Measurements from ENCODE around the gene NEMP2.

- TF ChIP-seq, protein P1, sequence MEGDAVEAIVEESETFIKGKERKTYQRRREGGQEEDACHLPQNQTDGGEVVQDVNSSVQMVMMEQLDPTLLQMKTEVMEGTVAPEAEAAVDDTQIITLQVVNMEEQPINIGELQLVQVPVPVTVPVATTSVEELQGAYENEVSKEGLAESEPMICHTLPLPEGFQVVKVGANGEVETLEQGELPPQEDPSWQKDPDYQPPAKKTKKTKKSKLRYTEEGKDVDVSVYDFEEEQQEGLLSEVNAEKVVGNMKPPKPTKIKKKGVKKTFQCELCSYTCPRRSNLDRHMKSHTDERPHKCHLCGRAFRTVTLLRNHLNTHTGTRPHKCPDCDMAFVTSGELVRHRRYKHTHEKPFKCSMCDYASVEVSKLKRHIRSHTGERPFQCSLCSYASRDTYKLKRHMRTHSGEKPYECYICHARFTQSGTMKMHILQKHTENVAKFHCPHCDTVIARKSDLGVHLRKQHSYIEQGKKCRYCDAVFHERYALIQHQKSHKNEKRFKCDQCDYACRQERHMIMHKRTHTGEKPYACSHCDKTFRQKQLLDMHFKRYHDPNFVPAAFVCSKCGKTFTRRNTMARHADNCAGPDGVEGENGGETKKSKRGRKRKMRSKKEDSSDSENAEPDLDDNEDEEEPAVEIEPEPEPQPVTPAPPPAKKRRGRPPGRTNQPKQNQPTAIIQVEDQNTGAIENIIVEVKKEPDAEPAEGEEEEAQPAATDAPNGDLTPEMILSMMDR (IDR thresholded peaks at IDR 0.05; ENCODE audit: control extremely low read depth in 1 of 3, insufficient read depth in 1 of 3, low read depth in 1 of 3, low read length in 3 of 3): no peak
- no peak for TF ChIP-seq POLR2AphosphoS5 (IDR thresholded peaks at IDR 0.05; ENCODE audit: low read depth, low read length)
- no peak for TF ChIP-seq CREB1 (IDR thresholded peaks at IDR 0.05)
- no peak for TF ChIP-seq SIN3A (conservative IDR thresholded peaks at IDR 0.05 in 1 of 2, IDR thresholded peaks at IDR 0.05 in 1 of 2; ENCODE audit: low read depth in 1 of 2, low read length in 2 of 2)
- TF ChIP-seq RAD21 (IDR thresholded peaks at IDR 0.05 in 1 of 2, conservative IDR thresholded peaks at IDR 0.05 in 1 of 2; ENCODE audit: low read depth in 2 of 2, low read length in 2 of 2): no peak
- no peak for TF ChIP-seq USF2 (IDR thresholded peaks at IDR 0.05; ENCODE audit: low read length)
- TF ChIP-seq TAF1 (IDR thresholded peaks at IDR 0.05; ENCODE audit: low read depth, low read length): no peak
- TF ChIP-seq NRF1 (IDR thresholded peaks at IDR 0.05; ENCODE audit: low read depth, low read length): no peak
- TF ChIP-seq GABPA (IDR thresholded peaks at IDR 0.05; ENCODE audit: borderline replicate concordance, insufficient read depth, low read length): no peak
- TF ChIP-seq POLR2A (IDR thresholded peaks at IDR 0.05; ENCODE audit: control extremely low read depth in 1 of 2, low read depth in 2 of 2, low read length in 2 of 2): no peak
- no peak for TF ChIP-seq HDAC6 (IDR thresholded peaks at IDR 0.05; ENCODE audit: low read depth, low read length)
These were observed 20.6 kb downstream of the NEMP2 start for GRCh38 chr2:190513877-190514276.

Data from H1 (cell line).